WTC11 (cell line): ENCODE data around the gene GALNTL6. TPM values are rescaled to one million over a fixed set of nuclear protein-coding genes. Genes with fewer than 3 reads are reported as not detected.

Experiments
- ATAC-seq: fragments of 200-7000 bp; cut with Tn5 transposase; 2 replicates; pipeline ENCODE4 v1.10.0; 2021; ENCODE audit warnings: mild to moderate bottlenecking, moderate library complexity
- CTCF ChIA-PET: fragments of 300-600 bp; sonication (Branson Sonifier 250); formaldehyde crosslinking; loops from one replicate; lab custom pipeline; 2021; ENCODE audit warnings: antibody characterized with exemption; lab: Charles Lee
- POLR2A ChIA-PET: fragments of 350-600 bp; sonication (Branson Sonifier 250); formaldehyde crosslinking; loops from one replicate; lab custom pipeline; 2021; ENCODE audit warnings: antibody characterized with exemption; lab: Charles Lee
- DNase-seq: peaks from one replicate; pipeline ENCODE4 v3.0.0; 2021; ENCODE audit warnings: low spot score
- H3K27ac Mint-ChIP-seq: 2 replicates; pipeline ENCODE4 v1.8.0; 2021; ENCODE audit warnings: mixed read lengths
- H3K27me3 Mint-ChIP-seq: 2 replicates; pipeline ENCODE4 v1.8.0; 2021; ENCODE audit warnings: low read depth, mild to moderate bottlenecking, moderate library complexity, mixed read lengths
- H3K36me3 Mint-ChIP-seq: 2 replicates; pipeline ENCODE4 v1.8.0; 2021; ENCODE audit warnings: mixed read lengths
- H3K4me1 Mint-ChIP-seq: 2 replicates; pipeline ENCODE4 v1.8.0; 2022; ENCODE audit warnings: mixed read lengths
- H3K4me3 Mint-ChIP-seq: 2 replicates; pipeline ENCODE4 v1.8.0; 2021; ENCODE audit warnings: mild to moderate bottlenecking, moderate library complexity, mixed read lengths
- H3K9me3 Mint-ChIP-seq: 2 replicates; pipeline ENCODE4 v1.8.0; 2021; ENCODE audit warnings: mixed read lengths
- ATF1 ChIP-seq: sonication (generic); formaldehyde crosslinking; IDR thresholded peaks from 2 replicates; pipeline ENCODE4 v1.8.1; 2023; ENCODE audit warnings: mild to moderate bottlenecking, moderate library complexity, missing genetic modification reagents
- CBFB ChIP-seq: sonication (generic); formaldehyde crosslinking; IDR thresholded peaks from 2 replicates; pipeline ENCODE4 v1.8.1; 2022; ENCODE audit warnings: mild to moderate bottlenecking, low read depth, missing genetic modification reagents
- EMX1 ChIP-seq: fragments of 250-450 bp; sonication (Bioruptor Pico); IDR thresholded peaks from 2 replicates; pipeline ENCODE4 v1.8.0; 2021; ENCODE audit warnings: mild to moderate bottlenecking
- FOXK1 ChIP-seq: sonication (generic); formaldehyde crosslinking; IDR thresholded peaks from 2 replicates; pipeline ENCODE4 v1.8.0; 2022; ENCODE audit warnings: mild to moderate bottlenecking, moderate library complexity, missing genetic modification reagents
- FOXP1 ChIP-seq: sonication (generic); formaldehyde crosslinking; IDR thresholded peaks from 2 replicates; pipeline ENCODE4 v1.8.0; 2022; ENCODE audit warnings: missing genetic modification reagents, mild to moderate bottlenecking, moderate library complexity, borderline replicate concordance
- GABPB1 ChIP-seq: sonication (generic); formaldehyde crosslinking; IDR thresholded peaks from 2 replicates; pipeline ENCODE4 v1.8.1; 2023; ENCODE audit warnings: mild to moderate bottlenecking, missing genetic modification reagents
- GRHL2 ChIP-seq: fragments of 250-450 bp; sonication (Bioruptor Pico); IDR thresholded peaks from 2 replicates; pipeline ENCODE4 v1.8.0; 2022; ENCODE audit warnings: mild to moderate bottlenecking, moderate library complexity; ENCODE audit not compliant: insufficient replicate concordance, severe bottlenecking
- GTF2I ChIP-seq: fragments of 250-450 bp; sonication (Bioruptor Pico); conservative IDR thresholded peaks from 2 replicates; pipeline ENCODE4 v1.4.0; 2021; ENCODE audit warnings: mild to moderate bottlenecking
- MYBL2 ChIP-seq: sonication (generic); formaldehyde crosslinking; IDR thresholded peaks from 2 replicates; pipeline ENCODE4 v1.8.1; 2023; ENCODE audit warnings: mild to moderate bottlenecking, moderate library complexity, missing genetic modification reagents
- NFATC4 ChIP-seq: fragments of 250-450 bp; sonication (Bioruptor Pico); IDR thresholded peaks from 2 replicates; pipeline ENCODE4 v1.9.0; 2021; ENCODE audit warnings: mild to moderate bottlenecking
- RORB ChIP-seq: fragments of 250-450 bp; sonication (Bioruptor Pico); IDR thresholded peaks from 2 replicates; pipeline ENCODE4 v1.9.0; 2021; ENCODE audit warnings: mild to moderate bottlenecking
- SMAD4 ChIP-seq: sonication (generic); formaldehyde crosslinking; IDR thresholded peaks from 2 replicates; pipeline ENCODE4 v1.8.0; 2022; ENCODE audit warnings: mild to moderate bottlenecking, missing genetic modification reagents
- TEAD1 ChIP-seq: sonication (generic); formaldehyde crosslinking; IDR thresholded peaks from 2 replicates; pipeline ENCODE4 v1.8.0; 2022; ENCODE audit warnings: mild to moderate bottlenecking, missing genetic modification reagents
- ZBTB21 ChIP-seq: sonication (generic); formaldehyde crosslinking; IDR thresholded peaks from 2 replicates; pipeline ENCODE4 v1.8.1; 2023; ENCODE audit warnings: mild to moderate bottlenecking, missing genetic modification reagents, borderline replicate concordance
- ZNF232 ChIP-seq: sonication (generic); formaldehyde crosslinking; IDR thresholded peaks from 2 replicates; pipeline ENCODE4 v1.8.0; 2022; ENCODE audit warnings: mild to moderate bottlenecking, missing genetic modification reagents
- ZNF396 ChIP-seq: fragments of 250-450 bp; sonication (Bioruptor Pico); IDR thresholded peaks from 2 replicates; pipeline ENCODE4 v1.8.0; 2021; ENCODE audit warnings: mild to moderate bottlenecking, moderate library complexity, borderline replicate concordance
- ZNF671 ChIP-seq: fragments of 250-450 bp; sonication (Bioruptor Pico); IDR thresholded peaks from 2 replicates; pipeline ENCODE4 v1.8.0; 2021; ENCODE audit warnings: mild to moderate bottlenecking
- total RNA-seq: library from RNA; stranded (reverse); gene quantifications from 3 replicates; pipeline ENCODE4 v1.2.3, GENCODE V29; 2021
- TF ChIP-seq, protein P1 (sequence below): sonication (generic); formaldehyde crosslinking; IDR thresholded peaks from 2 replicates; pipeline ENCODE4 v1.8.1; 2023; ENCODE audit warnings: mild to moderate bottlenecking, moderate library complexity, missing genetic modification reagents
- TF ChIP-seq, protein P2 (sequence below): sonication (generic); formaldehyde crosslinking; IDR thresholded peaks from 2 replicates; pipeline ENCODE4 v1.8.0; 2022; ENCODE audit warnings: mild to moderate bottlenecking, missing genetic modification reagents
- TF ChIP-seq, protein P3 (sequence below): sonication (generic); formaldehyde crosslinking; IDR thresholded peaks from 2 replicates; pipeline ENCODE4 v1.8.1; 2022; ENCODE audit warnings: mild to moderate bottlenecking, moderate library complexity, missing genetic modification reagents
- TF ChIP-seq, protein P4 (sequence below): sonication (generic); formaldehyde crosslinking; conservative IDR thresholded peaks from 2 replicates; pipeline ENCODE4 v1.8.1; 2022; ENCODE audit warnings: mild to moderate bottlenecking, missing genetic modification reagents
- TF ChIP-seq, protein P5 (sequence below): sonication (generic); formaldehyde crosslinking; IDR thresholded peaks from 2 replicates; pipeline ENCODE4 v1.8.0; 2023; ENCODE audit warnings: mild to moderate bottlenecking, missing genetic modification reagents
- TF ChIP-seq, protein P6 (sequence below): sonication (generic); formaldehyde crosslinking; IDR thresholded peaks from 2 replicates; pipeline ENCODE4 v1.8.0; 2023; ENCODE audit warnings: missing genetic modification reagents, mild to moderate bottlenecking, borderline replicate concordance
- TF ChIP-seq, protein P7 (sequence below): sonication (generic); formaldehyde crosslinking; IDR thresholded peaks from 2 replicates; pipeline ENCODE4 v1.8.0; 2022; ENCODE audit warnings: mild to moderate bottlenecking, missing genetic modification reagents
- TF ChIP-seq, protein P8 (sequence below): fragments of 250-450 bp; sonication (Bioruptor Pico); conservative IDR thresholded peaks from 2 replicates; pipeline ENCODE4 v1.9.0; 2021; ENCODE audit warnings: mild to moderate bottlenecking

GALNTL6 gene
- total RNA-seq, 1 experiment from 2014 or later: 0.24 TPM

DNA sequence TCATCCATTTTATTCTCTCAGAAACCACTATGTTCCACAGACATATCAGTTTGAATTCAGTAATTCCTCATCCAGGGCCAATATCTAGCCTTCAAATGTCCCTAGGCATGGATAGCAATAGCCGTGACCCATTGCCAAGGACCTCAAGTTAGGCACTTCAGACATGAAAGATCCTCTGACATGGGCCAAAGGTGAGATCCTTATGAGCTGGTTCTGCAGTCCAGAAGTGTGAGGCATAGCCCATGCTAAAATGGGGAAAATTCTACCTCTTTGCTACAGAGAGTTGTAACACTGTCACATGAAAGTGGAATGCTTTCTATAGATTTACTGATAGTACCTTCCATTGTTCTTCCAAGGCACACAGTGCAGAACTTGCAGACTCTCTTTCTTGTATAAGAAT, 1005.7 kb downstream of the GALNTL6 start (continued):
- TF ChIP-seq, protein P1, sequence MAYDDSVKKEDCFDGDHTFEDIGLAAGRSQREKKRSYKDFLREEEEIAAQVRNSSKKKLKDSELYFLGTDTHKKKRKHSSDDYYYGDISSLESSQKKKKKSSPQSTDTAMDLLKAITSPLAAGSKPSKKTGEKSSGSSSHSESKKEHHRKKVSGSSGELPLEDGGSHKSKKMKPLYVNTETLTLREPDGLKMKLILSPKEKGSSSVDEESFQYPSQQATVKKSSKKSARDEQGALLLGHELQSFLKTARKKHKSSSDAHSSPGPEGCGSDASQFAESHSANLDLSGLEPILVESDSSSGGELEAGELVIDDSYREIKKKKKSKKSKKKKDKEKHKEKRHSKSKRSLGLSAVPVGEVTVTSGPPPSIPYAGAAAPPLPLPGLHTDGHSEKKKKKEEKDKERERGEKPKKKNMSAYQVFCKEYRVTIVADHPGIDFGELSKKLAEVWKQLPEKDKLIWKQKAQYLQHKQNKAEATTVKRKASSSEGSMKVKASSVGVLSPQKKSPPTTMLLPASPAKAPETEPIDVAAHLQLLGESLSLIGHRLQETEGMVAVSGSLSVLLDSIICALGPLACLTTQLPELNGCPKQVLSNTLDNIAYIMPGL: no peak
- TF ChIP-seq, protein P2, sequence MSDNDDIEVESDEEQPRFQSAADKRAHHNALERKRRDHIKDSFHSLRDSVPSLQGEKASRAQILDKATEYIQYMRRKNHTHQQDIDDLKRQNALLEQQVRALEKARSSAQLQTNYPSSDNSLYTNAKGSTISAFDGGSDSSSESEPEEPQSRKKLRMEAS (CRISPR knock-in tag): no peak
- TF ChIP-seq TEAD1 (CRISPR knock-in tag) (no peak), RORB (CRISPR knock-in tag) (no peak), NFATC4 (CRISPR knock-in tag) (no peak), ZBTB21 (CRISPR knock-in tag) (no peak), GTF2I (CRISPR knock-in tag) (no peak), MYBL2 (no peak), EMX1 (no peak)
- TF ChIP-seq, all 79 proteins: peak for 0

DNA sequence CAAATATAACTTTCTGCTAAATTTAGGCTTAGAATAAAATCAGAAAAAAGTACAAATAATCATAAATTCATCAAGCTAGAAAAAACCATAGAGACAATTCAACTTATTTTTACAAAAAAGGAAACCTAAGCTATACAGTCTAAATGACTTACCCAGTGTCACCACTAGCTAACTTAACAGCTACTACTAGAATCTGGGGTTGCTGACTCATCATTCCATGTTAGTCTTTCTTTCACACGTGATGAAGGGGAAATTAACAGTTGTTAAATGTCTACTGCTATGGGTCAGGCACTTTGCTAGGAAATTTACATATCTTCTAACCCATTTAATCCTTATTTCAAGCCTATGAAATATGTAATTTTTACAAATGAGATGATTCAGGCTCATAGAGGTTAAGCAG, 1006.1 kb downstream of the GALNTL6 start:
- Mint-ChIP-seq H3K9me3 (no peaks in the 10 kb centered on the region), H3K4me3 (no peak overlapping the region), H3K27ac (no peak overlapping the region), H3K4me1 (no peaks in the 10 kb centered on the region; the same call in 1 of the 2 replicates), H3K36me3 (no peaks in the 10 kb centered on the region), H3K27me3 (no peaks in the 10 kb centered on the region)
- no peak for ATAC-seq
- no peak for TF ChIP-seq ATF1
- TF ChIP-seq, protein P3, sequence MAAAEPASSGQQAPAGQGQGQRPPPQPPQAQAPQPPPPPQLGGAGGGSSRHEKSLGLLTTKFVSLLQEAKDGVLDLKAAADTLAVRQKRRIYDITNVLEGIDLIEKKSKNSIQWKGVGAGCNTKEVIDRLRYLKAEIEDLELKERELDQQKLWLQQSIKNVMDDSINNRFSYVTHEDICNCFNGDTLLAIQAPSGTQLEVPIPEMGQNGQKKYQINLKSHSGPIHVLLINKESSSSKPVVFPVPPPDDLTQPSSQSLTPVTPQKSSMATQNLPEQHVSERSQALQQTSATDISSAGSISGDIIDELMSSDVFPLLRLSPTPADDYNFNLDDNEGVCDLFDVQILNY: no peak
- TF ChIP-seq, protein P4, sequence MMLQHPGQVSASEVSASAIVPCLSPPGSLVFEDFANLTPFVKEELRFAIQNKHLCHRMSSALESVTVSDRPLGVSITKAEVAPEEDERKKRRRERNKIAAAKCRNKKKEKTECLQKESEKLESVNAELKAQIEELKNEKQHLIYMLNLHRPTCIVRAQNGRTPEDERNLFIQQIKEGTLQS: no peak
- TF ChIP-seq, protein P5, sequence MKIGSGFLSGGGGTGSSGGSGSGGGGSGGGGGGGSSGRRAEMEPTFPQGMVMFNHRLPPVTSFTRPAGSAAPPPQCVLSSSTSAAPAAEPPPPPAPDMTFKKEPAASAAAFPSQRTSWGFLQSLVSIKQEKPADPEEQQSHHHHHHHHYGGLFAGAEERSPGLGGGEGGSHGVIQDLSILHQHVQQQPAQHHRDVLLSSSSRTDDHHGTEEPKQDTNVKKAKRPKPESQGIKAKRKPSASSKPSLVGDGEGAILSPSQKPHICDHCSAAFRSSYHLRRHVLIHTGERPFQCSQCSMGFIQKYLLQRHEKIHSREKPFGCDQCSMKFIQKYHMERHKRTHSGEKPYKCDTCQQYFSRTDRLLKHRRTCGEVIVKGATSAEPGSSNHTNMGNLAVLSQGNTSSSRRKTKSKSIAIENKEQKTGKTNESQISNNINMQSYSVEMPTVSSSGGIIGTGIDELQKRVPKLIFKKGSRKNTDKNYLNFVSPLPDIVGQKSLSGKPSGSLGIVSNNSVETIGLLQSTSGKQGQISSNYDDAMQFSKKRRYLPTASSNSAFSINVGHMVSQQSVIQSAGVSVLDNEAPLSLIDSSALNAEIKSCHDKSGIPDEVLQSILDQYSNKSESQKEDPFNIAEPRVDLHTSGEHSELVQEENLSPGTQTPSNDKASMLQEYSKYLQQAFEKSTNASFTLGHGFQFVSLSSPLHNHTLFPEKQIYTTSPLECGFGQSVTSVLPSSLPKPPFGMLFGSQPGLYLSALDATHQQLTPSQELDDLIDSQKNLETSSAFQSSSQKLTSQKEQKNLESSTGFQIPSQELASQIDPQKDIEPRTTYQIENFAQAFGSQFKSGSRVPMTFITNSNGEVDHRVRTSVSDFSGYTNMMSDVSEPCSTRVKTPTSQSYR (CRISPR knock-in tag): no peak
- TF ChIP-seq SMAD4 (CRISPR knock-in tag): no peak
- TF ChIP-seq FOXP1 (CRISPR knock-in tag): no peak
- no peak for TF ChIP-seq FOXK1
- TF ChIP-seq, protein P6, sequence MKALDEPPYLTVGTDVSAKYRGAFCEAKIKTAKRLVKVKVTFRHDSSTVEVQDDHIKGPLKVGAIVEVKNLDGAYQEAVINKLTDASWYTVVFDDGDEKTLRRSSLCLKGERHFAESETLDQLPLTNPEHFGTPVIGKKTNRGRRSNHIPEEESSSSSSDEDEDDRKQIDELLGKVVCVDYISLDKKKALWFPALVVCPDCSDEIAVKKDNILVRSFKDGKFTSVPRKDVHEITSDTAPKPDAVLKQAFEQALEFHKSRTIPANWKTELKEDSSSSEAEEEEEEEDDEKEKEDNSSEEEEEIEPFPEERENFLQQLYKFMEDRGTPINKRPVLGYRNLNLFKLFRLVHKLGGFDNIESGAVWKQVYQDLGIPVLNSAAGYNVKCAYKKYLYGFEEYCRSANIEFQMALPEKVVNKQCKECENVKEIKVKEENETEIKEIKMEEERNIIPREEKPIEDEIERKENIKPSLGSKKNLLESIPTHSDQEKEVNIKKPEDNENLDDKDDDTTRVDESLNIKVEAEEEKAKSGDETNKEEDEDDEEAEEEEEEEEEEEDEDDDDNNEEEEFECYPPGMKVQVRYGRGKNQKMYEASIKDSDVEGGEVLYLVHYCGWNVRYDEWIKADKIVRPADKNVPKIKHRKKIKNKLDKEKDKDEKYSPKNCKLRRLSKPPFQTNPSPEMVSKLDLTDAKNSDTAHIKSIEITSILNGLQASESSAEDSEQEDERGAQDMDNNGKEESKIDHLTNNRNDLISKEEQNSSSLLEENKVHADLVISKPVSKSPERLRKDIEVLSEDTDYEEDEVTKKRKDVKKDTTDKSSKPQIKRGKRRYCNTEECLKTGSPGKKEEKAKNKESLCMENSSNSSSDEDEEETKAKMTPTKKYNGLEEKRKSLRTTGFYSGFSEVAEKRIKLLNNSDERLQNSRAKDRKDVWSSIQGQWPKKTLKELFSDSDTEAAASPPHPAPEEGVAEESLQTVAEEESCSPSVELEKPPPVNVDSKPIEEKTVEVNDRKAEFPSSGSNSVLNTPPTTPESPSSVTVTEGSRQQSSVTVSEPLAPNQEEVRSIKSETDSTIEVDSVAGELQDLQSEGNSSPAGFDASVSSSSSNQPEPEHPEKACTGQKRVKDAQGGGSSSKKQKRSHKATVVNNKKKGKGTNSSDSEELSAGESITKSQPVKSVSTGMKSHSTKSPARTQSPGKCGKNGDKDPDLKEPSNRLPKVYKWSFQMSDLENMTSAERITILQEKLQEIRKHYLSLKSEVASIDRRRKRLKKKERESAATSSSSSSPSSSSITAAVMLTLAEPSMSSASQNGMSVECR: no peak
- TF ChIP-seq GRHL2 (CRISPR knock-in tag): no peak
- no peak for TF ChIP-seq CBFB (CRISPR knock-in tag)
- TF ChIP-seq ZNF396 (CRISPR knock-in tag): no peak
- TF ChIP-seq RORB (CRISPR knock-in tag): no peak
- no peak for TF ChIP-seq ZNF671
- TF ChIP-seq MYBL2: no peak
- no peak for TF ChIP-seq GABPB1 (CRISPR knock-in tag)
- TF ChIP-seq, protein P7, sequence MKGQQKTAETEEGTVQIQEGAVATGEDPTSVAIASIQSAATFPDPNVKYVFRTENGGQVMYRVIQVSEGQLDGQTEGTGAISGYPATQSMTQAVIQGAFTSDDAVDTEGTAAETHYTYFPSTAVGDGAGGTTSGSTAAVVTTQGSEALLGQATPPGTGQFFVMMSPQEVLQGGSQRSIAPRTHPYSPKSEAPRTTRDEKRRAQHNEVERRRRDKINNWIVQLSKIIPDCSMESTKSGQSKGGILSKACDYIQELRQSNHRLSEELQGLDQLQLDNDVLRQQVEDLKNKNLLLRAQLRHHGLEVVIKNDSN (CRISPR knock-in tag): no peak
- TF ChIP-seq, protein P8, sequence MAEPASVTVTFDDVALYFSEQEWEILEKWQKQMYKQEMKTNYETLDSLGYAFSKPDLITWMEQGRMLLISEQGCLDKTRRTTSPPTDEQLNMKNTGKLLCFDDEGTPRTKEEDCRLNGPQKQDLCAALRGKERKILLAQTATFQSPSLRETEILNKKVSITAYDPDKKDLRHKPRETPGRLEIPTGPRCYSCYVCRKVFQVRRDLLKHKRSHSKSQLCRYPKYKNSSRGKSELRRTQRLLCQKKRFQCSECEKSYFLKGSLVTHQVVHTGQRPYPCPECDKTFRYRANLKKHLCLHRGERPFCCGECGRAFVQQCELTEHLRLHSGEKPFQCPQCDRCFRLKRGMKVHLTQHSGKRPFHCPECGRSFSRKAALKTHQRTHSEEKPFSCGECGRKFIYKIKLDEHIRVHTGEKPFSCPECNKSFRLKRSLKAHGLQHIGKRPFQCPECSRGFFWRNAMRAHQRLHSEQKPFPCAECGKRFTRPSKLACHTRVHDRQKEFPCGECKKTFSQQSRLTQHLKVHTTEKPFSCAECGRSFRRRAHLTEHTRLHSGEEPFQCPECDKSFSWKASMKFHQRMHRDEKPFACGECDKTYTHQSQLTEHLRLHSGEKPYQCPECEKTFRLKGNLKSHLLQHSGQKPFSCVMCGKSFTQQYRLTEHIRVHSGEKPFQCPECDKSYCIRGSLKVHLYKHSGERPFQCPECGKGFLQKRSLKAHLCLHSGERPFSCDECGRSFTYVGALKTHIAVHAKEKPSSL: no peak
- no peak for TF ChIP-seq ZNF232 (CRISPR knock-in tag)
- ChIA-PET POLR2A (interaction anchor here (0.7 kb wide), 1 partner anchor 9 kb away, joined by 3 read pairs; no protein-coding TSS in a partner anchor), CTCF (interaction anchor here (1.0 kb wide), 1 partner anchor 73 kb away, joined by 3 read pairs; no protein-coding TSS in a partner anchor)
- DNase-seq: no peak
